Stimulated activated CD4-positive, alpha-beta T cell treated with anti-CD3 and anti-CD28 coated beads, Interleukin-2, amount 100 ng/mL, for 48 hours (primary cell): ENCODE results near the gene SAMD10.
"Not testable (repeated sequence)": the region's sequence is repeated elsewhere in the genome, so short reads cannot be mapped to it uniquely, and the experiment has no call there.

ENCODE experiments used
- DNase-seq, 2 donors: peaks; one replicate each; pipeline ENCODE4 v3.0.0-alpha.2; 2020

Gene SAMD10

GRCh38 chr20:63979557-63980316 is at the start of gene SAMD10:
TSS of gene SAMD10 (minus strand) at chr20:63979642. CDS start at chr20:63979467, 175 bp downstream.
- peak; percentile 70 to 76 for DNase-seq

- no peak for DNase-seq
Observed at GRCh38 chr20:64027981-64028685, 48.7 kb upstream of the SAMD10 start.

- DNase-seq, result no peak
Observed at GRCh38 chr20:64025826-64026412, 46.5 kb upstream of the SAMD10 start.

GRCh38 chr20:64025101-64025825 is 45.8 kb upstream of the SAMD10 start:
- DNase-seq, result no peak

- DNase-seq, result no peak
Observed at GRCh38 chr20:64024141-64024990, 44.9 kb upstream of the SAMD10 start.

- DNase-seq, result no peak
Observed at GRCh38 chr20:64023361-64024140, 44.1 kb upstream of the SAMD10 start.

GRCh38 chr20:64022671-64023360 is 43.4 kb upstream of the SAMD10 start:
- no peak for DNase-seq

- DNase-seq, result no peak
Observed at GRCh38 chr20:64021124-64021975, 41.9 kb upstream of the SAMD10 start.

GRCh38 chr20:64015635-64016034 is 36.2 kb upstream of the SAMD10 start:
- no peak for DNase-seq

GRCh38 chr20:64012385-64013154 is 33.1 kb upstream of the SAMD10 start:
- not testable (repeated sequence) for DNase-seq

GRCh38 chr20:64011366-64011779 is 31.9 kb upstream of the SAMD10 start:
- DNase-seq, result no peak

- DNase-seq, result no peak
Observed at GRCh38 chr20:64010711-64011237, 31.3 kb upstream of the SAMD10 start.

- no peak for DNase-seq
Observed at GRCh38 chr20:64009811-64010387, 30.5 kb upstream of the SAMD10 start.

- DNase-seq, result no peak
Observed at GRCh38 chr20:64006902-64007301, 27.5 kb upstream of the SAMD10 start.

GRCh38 chr20:64006490-64006889 is 27.0 kb upstream of the SAMD10 start:
- no peak for DNase-seq

- DNase-seq, result no peak
Observed at GRCh38 chr20:64005394-64005793, 26.0 kb upstream of the SAMD10 start.

GRCh38 chr20:64003960-64004725 is 24.7 kb upstream of the SAMD10 start:
- no peak for DNase-seq

- DNase-seq, result no peak
Observed at GRCh38 chr20:64001607-64002011, 22.2 kb upstream of the SAMD10 start.
